ENCODE measurements around the gene KIFBP.
A peak's percentile ranks its signal among the peaks of the same experiment; 100 is the strongest.

Gene KIFBP

DNA sequence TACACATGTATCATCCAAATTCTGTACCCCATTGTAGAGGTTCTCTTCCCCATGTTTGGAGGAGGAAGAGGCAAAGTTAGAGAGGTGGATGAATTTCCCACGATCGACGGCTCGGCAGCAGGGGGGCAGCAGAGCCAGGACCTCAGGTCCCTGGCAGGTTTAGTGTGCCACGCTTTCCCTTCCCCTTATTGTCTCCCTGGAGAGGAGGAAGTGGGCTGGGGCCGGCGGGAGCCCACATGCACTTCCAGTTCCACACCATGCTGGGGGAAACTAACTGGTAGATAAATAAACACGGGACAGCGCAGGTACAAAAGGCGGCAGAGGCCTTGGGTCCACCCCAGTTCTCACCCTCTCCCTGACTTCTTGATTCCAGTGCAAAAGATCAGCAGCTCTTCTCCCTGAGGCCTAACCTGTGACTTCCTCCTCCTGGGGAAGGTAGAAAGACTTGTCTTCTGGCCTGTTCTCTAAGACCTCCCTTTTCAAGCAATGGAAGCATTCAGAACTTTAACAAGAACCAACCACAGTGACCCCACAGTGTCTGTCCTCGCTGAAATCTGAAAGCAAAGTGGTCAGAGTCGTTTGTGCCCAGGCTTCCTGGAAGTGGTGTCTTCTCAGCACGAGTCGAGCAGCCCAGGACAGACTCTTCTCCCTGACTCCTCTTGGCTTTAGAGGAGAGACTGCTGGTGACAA, 68.8 kb downstream of the KIFBP start:
- Histone ChIP-seq H3K4me1 (ENCODE audit: control insufficient read depth in 2 of 2, insufficient read depth in 2 of 2, low read length in 2 of 2) (peaks cover 8 to 14% of the 10 kb centered on the region in 2 donors), H3K9ac (ENCODE audit: low read depth in 1 of 2, low read length in 2 of 2) (peak overlapping the region; percentile 41 to 47), H3K27ac (ENCODE audit: low read depth in 2 of 2, low read length in 2 of 2) (peak overlapping the region; percentile 61 to 73), H3K27me3 (ENCODE audit: control insufficient read depth in 2 of 2, insufficient read depth in 2 of 2, low read length in 2 of 2) (no peaks in the 10 kb centered on the region), H3K4me3 (ENCODE audit: low read length in 2 of 2) (peak overlapping the region in 1 of 2 donors; percentile 20), H3K36me3 (ENCODE audit: control insufficient read depth in 2 of 2, insufficient read depth in 2 of 2, low read length in 2 of 2) (no peaks in the 10 kb centered on the region), H3K9me3 (ENCODE audit: control insufficient read depth in 2 of 2, low read length in 2 of 2) (no peaks in the 10 kb centered on the region)

DNA sequence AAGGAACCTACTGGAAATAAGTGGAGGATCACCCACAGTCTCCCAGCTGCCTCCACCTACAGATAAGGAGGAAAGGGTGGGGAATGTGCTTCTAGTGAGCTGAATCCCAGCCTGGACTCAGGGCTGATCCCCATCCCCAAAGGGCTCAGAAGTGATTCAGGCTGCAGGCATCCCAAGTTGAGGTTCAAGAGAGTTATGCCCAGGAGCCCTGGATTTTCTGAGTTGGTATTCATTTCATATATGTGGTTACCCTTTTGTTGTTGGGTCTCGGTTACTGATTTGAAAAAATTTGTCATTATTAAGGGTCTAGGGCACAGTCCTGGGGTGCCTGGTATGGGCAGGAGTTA, 69.3 kb downstream of the KIFBP start:
- H3K36me3 ChIP-seq (ENCODE audit: control insufficient read depth in 2 of 2, insufficient read depth in 2 of 2, low read length in 2 of 2), result no peaks in the 10 kb centered on the region
- H3K4me1 ChIP-seq (ENCODE audit: control insufficient read depth in 2 of 2, insufficient read depth in 2 of 2, low read length in 2 of 2), result peaks cover 8 to 15% of the 10 kb centered on the region in 2 donors
- no peaks in the 10 kb centered on the region for H3K27me3 ChIP-seq (ENCODE audit: control insufficient read depth in 2 of 2, insufficient read depth in 2 of 2, low read length in 2 of 2)
- no peaks in the 10 kb centered on the region for H3K9me3 ChIP-seq (ENCODE audit: control insufficient read depth in 2 of 2, low read length in 2 of 2)
- peak overlapping the region; percentile 61 to 73 for H3K27ac ChIP-seq (ENCODE audit: low read depth in 2 of 2, low read length in 2 of 2)
- peak overlapping the region in 1 of 2 donors; percentile 20 for H3K4me3 ChIP-seq (ENCODE audit: low read length in 2 of 2)
- peak overlapping the region; percentile 41 to 47 for H3K9ac ChIP-seq (ENCODE audit: low read depth in 1 of 2, low read length in 2 of 2)

DNA sequence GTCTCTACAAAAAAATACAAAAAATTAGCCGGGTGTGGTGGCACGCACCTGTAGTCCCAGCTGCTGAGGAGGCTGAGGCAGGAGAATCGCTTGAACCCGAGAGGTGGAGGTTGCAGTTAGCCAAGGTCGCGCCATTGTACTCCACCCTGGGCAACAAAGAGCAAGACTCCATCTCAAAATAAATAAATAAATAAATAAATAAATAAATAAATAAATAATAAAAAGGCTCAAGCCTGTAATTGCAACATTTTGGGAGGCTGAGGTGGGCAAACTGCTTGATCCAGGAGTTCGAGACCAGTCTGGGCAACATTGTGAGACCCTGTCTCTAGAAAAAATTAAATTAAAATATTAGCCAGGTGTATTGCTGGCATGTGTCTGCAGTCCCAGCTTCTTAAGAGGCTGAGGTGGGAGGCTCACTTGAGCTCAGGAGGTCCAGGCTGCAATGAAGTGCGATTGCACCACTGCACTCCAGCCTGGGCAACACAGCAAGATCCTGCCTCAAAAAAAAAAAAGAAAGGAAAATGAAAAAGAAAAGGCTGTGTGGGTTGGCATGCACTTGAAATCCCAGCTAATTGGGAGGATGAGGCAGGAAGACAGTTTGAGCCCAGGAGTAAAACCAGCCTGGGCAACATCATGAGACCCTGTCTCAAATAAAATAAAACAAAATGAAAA, 71.7 kb downstream of the KIFBP start:
- Histone ChIP-seq H3K27me3 (ENCODE audit: control insufficient read depth in 2 of 2, insufficient read depth in 2 of 2, low read length in 2 of 2) (no peaks in the 10 kb centered on the region), H3K4me3 (ENCODE audit: low read length in 2 of 2) (no peak overlapping the region), H3K36me3 (ENCODE audit: control insufficient read depth in 2 of 2, insufficient read depth in 2 of 2, low read length in 2 of 2) (no peaks in the 10 kb centered on the region), H3K27ac (ENCODE audit: low read depth in 2 of 2, low read length in 2 of 2) (no peak overlapping the region), H3K9me3 (ENCODE audit: control insufficient read depth in 2 of 2, low read length in 2 of 2) (no peaks in the 10 kb centered on the region), H3K9ac (ENCODE audit: low read depth in 1 of 2, low read length in 2 of 2) (no peak overlapping the region), H3K4me1 (ENCODE audit: control insufficient read depth in 2 of 2, insufficient read depth in 2 of 2, low read length in 2 of 2) (peaks cover 8 to 15% of the 10 kb centered on the region in 2 donors)

DNA sequence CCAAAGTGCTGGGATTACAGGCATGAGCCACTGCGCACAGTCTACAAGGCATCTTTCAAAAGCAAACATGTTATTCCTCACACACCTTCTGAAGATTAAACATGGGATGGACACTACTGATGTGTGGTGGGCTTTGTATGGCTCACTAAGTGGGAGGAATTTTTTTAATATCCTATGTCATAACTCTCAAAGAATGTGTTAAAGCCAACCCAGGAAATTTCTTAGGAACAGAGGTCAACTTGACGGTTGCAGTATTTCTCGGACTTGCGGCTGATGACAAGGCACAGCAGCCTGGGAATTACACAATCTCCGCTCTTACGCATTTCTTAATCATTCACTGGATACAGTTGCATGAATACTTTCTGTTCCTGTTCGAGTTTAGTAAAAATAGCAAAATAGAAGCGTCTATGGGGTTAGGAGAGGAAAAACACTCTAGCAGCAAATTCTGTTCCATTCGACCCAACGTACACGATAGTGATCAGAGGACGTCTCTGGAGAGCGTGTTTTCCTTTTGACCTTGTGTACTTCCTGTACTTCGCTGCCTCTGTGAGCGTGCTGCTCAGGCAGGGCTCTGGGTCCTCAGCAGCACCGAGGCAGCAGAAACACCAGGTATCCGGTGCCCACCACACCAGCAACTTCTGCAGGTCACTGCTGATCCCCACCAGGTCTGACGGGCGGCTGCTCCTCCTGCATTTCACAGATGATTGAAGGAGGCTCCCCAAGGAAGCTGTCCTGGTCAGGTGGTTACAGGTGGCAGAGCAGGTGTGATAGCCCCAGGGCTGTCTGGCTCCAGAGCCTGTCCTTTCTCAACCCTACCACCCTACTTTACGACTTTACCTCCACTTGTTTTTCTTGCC, 72.9 kb downstream of the KIFBP start:
- Histone ChIP-seq H3K4me1 (ENCODE audit: control insufficient read depth in 2 of 2, insufficient read depth in 2 of 2, low read length in 2 of 2) (peaks cover 8 to 10% of the 10 kb centered on the region in 2 donors), H3K27me3 (ENCODE audit: control insufficient read depth in 2 of 2, insufficient read depth in 2 of 2, low read length in 2 of 2) (no peaks in the 10 kb centered on the region), H3K4me3 (ENCODE audit: low read length in 2 of 2) (peak overlapping the region; percentile 48 to 79), H3K36me3 (ENCODE audit: control insufficient read depth in 2 of 2, insufficient read depth in 2 of 2, low read length in 2 of 2) (no peaks in the 10 kb centered on the region), H3K9me3 (ENCODE audit: control insufficient read depth in 2 of 2, low read length in 2 of 2) (no peaks in the 10 kb centered on the region), H3K27ac (ENCODE audit: low read depth in 2 of 2, low read length in 2 of 2) (peak overlapping the region; percentile 83 to 85), H3K9ac (ENCODE audit: low read depth in 1 of 2, low read length in 2 of 2) (peak overlapping the region; percentile 25 to 66)

DNA sequence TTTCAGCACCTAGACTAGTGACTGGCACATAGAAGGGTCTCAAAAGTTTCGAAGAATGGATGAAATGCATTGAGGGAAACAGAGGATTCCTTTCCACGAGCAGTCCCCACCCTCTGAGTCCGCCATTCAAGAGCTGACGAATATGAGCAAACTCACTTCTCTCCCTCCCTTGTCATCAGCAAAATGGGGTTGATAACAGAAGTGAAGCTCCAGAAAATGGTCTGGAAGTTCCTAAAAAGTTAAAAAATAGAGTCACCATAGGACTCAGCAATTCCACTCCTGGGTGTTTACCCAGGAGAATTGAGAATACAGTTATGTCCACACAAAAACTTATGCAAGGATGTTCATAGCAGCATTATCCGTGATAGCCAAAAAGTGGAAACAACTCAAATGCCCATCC, 74.3 kb downstream of the KIFBP start:
- Histone ChIP-seq H3K9ac (ENCODE audit: low read depth in 1 of 2, low read length in 2 of 2) (no peak overlapping the region), H3K4me3 (ENCODE audit: low read length in 2 of 2) (no peak overlapping the region), H3K4me1 (ENCODE audit: control insufficient read depth in 2 of 2, insufficient read depth in 2 of 2, low read length in 2 of 2) (peaks cover 8 to 10% of the 10 kb centered on the region in 2 donors), H3K27ac (ENCODE audit: low read depth in 2 of 2, low read length in 2 of 2) (peak overlapping the region in 1 of 2 donors; percentile 85), H3K9me3 (ENCODE audit: control insufficient read depth in 2 of 2, low read length in 2 of 2) (no peaks in the 10 kb centered on the region), H3K36me3 (ENCODE audit: control insufficient read depth in 2 of 2, insufficient read depth in 2 of 2, low read length in 2 of 2) (no peaks in the 10 kb centered on the region), H3K27me3 (ENCODE audit: control insufficient read depth in 2 of 2, insufficient read depth in 2 of 2, low read length in 2 of 2) (no peaks in the 10 kb centered on the region)

DNA sequence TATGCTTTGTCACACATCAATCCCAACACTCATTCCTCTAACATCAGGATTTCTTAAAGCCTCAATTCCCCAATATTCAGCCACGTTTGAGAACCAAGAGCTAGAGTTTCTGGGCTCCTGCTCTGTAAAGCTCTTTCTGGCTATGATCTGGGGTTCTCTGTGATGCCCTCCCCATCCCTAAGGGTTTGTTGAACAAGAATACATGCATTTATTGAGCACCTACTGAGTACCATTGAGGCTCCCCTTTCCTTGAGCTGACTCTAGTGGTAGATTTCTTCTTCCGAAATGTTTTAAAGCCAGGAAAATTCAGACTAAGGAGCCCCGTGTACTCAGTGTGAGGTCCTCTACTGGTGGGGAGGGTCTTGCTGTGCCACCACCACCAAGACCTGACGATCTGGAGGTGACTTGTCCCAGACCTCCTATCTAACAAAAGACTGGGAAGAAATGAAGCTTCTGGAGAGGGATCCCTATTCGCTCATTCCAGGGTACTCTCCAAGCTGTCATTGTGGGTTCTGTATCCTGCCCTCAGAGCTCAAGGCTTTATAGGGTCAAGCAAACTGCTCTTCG, 76.2 kb downstream of the KIFBP start:
- no peak overlapping the region for H3K9ac ChIP-seq (ENCODE audit: low read depth in 1 of 2, low read length in 2 of 2)
- H3K27ac ChIP-seq (ENCODE audit: low read depth in 2 of 2, low read length in 2 of 2), result peak overlapping the region in 1 of 2 donors; percentile 56
- no peak overlapping the region for H3K4me3 ChIP-seq (ENCODE audit: low read length in 2 of 2)
- H3K36me3 ChIP-seq (ENCODE audit: control insufficient read depth in 2 of 2, insufficient read depth in 2 of 2, low read length in 2 of 2), result no peaks in the 10 kb centered on the region
- H3K27me3 ChIP-seq (ENCODE audit: control insufficient read depth in 2 of 2, insufficient read depth in 2 of 2, low read length in 2 of 2), result no peaks in the 10 kb centered on the region
- no peaks in the 10 kb centered on the region for H3K9me3 ChIP-seq (ENCODE audit: control insufficient read depth in 2 of 2, low read length in 2 of 2)
- H3K4me1 ChIP-seq (ENCODE audit: control insufficient read depth in 2 of 2, insufficient read depth in 2 of 2, low read length in 2 of 2), result peaks cover 8 to 10% of the 10 kb centered on the region in 2 donors

DNA sequence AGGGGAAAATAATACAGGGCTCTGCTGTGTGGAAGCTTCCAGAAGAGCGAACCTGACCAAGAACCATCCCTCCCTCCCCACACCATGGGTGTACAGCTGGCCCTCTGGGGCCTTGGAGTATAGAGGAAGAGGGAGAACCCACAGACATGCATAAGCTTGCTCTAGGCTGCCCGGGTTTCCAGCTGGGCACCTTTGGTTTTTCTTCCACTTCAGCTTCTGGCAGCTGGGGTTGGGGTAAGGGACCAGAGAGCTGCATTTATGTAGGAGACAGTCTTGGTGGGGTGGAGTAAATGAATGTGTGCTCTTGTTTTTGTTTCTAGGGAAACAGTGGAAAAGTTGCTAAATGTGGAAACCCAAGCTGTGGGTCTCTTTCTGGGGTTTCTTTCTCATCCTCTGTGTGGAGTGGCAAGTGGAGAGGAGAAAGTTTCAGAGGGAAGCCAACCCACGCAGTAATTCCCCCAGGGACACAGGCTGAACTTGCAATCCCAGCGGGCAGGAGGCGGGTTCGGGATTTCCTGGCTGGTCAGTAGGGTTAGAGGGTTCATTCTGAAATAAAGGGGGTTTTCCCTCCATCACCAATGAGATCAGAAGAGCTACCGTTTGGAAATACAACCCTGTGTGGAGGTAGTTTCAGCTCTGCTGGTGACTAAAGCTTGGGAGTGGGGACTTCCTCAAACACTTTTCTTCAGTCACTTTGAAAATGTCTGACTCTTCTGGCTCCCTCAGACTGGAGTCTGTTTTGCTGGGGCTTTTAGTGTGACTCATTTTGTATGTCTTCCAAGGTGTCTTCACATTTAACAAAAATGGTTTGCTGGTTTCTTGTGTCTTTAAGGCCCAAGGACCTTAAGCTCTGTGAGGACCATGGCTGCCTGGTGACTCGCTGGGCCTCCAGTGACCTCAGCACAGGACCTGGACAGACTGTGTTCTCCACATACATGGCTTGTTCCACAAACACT, 77.1 kb downstream of the KIFBP start:
- no peaks in the 10 kb centered on the region for H3K36me3 ChIP-seq (ENCODE audit: control insufficient read depth in 2 of 2, insufficient read depth in 2 of 2, low read length in 2 of 2)
- H3K4me1 ChIP-seq (ENCODE audit: control insufficient read depth in 2 of 2, insufficient read depth in 2 of 2, low read length in 2 of 2), result peaks cover 8 to 10% of the 10 kb centered on the region in 2 donors

More for the DNA sequence above, 77.1 kb downstream of the KIFBP start:
- H3K9me3 ChIP-seq (ENCODE audit: control insufficient read depth in 2 of 2, low read length in 2 of 2), result no peaks in the 10 kb centered on the region
- peak overlapping the region in 1 of 2 donors; percentile 56 for H3K27ac ChIP-seq (ENCODE audit: low read depth in 2 of 2, low read length in 2 of 2)
- no peak overlapping the region for H3K9ac ChIP-seq (ENCODE audit: low read depth in 1 of 2, low read length in 2 of 2)
- H3K4me3 ChIP-seq (ENCODE audit: low read length in 2 of 2), result no peak overlapping the region
- no peaks in the 10 kb centered on the region for H3K27me3 ChIP-seq (ENCODE audit: control insufficient read depth in 2 of 2, insufficient read depth in 2 of 2, low read length in 2 of 2)
